Fibroblast of lung (primary cell): Measurements from ENCODE around the gene MYO1D. TPM values are rescaled to one million over a fixed set of nuclear protein-coding genes. Genes with fewer than 3 reads are reported as not detected.

Experiments
- DNase-seq, 2 donors: peaks; one replicate each; pipeline versions ENCODE4 v3.0.0 to v3.0.0-alpha.2; 2010; ENCODE audit warnings: low read depth in 2 of 2
- H2AFZ ChIP-seq: 2 replicates; pipeline ENCODE4 v1.5.1; 2012; ENCODE audit warnings: low read length, control low read depth, inconsistent platforms
- H3K27ac ChIP-seq: 2 replicates; pipeline ENCODE4 v1.5.1; 2011; ENCODE audit warnings: low read length, control low read depth; ENCODE audit not compliant: insufficient read depth
- H3K27me3 ChIP-seq: 2 replicates; pipeline ENCODE4 v1.5.1; 2011; ENCODE audit warnings: mild to moderate bottlenecking, low read length; ENCODE audit not compliant: control insufficient read depth, insufficient read depth
- H3K36me3 ChIP-seq: 2 replicates; pipeline ENCODE4 v1.5.1; 2011; ENCODE audit warnings: low read length; ENCODE audit not compliant: control insufficient read depth, insufficient read depth
- H3K4me1 ChIP-seq: 2 replicates; pipeline ENCODE4 v1.5.1; 2011; ENCODE audit warnings: low read length; ENCODE audit not compliant: control insufficient read depth, insufficient read depth; ENCODE audit errors: extremely low read depth
- H3K4me2 ChIP-seq: 2 replicates; pipeline ENCODE4 v1.5.1; 2011; ENCODE audit warnings: low read length, control low read depth; ENCODE audit not compliant: insufficient read depth; ENCODE audit errors: extremely low read depth
- H3K4me3 ChIP-seq, 4 experiments: fragments of 200-600 bp in 1 of 4; sonication (generic) in 1 of 4; replicated peaks in 1 of 4; 2 replicates each; pipeline ENCODE4 v1.5.1; 2011 to 2016; ENCODE audit warnings: low read length in 4 of 4, low read depth in 3 of 4, mild to moderate bottlenecking in 3 of 4, control low read depth in 2 of 4, inconsistent platforms in 1 of 4, mixed read lengths in 1 of 4; ENCODE audit not compliant: insufficient read depth in 1 of 4; ENCODE audit errors: control extremely low read depth in 1 of 4
- H3K79me2 ChIP-seq: 2 replicates; pipeline ENCODE4 v1.5.1; 2012; ENCODE audit warnings: mild to moderate bottlenecking, low read length, inconsistent platforms; ENCODE audit not compliant: control insufficient read depth, insufficient read depth
- H3K9ac ChIP-seq: 2 replicates; pipeline ENCODE4 v1.5.1; 2011; ENCODE audit warnings: mild to moderate bottlenecking, low read length, control low read depth; ENCODE audit not compliant: insufficient read depth
- H3K9me3 ChIP-seq: 2 replicates; pipeline ENCODE4 v1.5.1; 2012; ENCODE audit warnings: low read depth, low read length; ENCODE audit not compliant: control insufficient read depth, insufficient read depth
- H4K20me1 ChIP-seq: 2 replicates; pipeline ENCODE4 v1.5.1; 2011; ENCODE audit warnings: low read length; ENCODE audit not compliant: control insufficient read depth, insufficient read depth; ENCODE audit errors: extremely low read depth
- EZH2 ChIP-seq: IDR thresholded peaks from 2 replicates; pipeline ENCODE4 v1.5.1; 2012; ENCODE audit warnings: low read length, control low read depth, mild to moderate bottlenecking; ENCODE audit errors: missing control alignments
- polyA plus RNA-seq, 2 donors: library from polyadenylated mRNA; depleted of rRNA in 1 of 2; stranded (reverse) in 1 of 2; unstranded in 1 of 2; fragments of >200 nt; gene quantifications; 2 replicates each; pipeline ENCODE4 v1.2.1, GENCODE V29; 2011 to 2012; ENCODE audit warnings: missing spikeins in 1 of 2
- total RNA-seq: library from RNA; depleted of rRNA; stranded (reverse); fragments of >200 nt; gene quantifications from 2 replicates; pipeline ENCODE4 v1.2.1, GENCODE V29; 2014
- TF ChIP-seq, protein P1 (sequence below), 2 donors: IDR thresholded peaks in 1 of 2; conservative IDR thresholded peaks in 1 of 2; 1 replicate in 1 of 2; 2 replicates in 1 of 2; pipeline ENCODE4 v1.5.1; 2011 to 2012; ENCODE audit warnings: low read length in 2 of 2, control low read depth in 1 of 2, inconsistent platforms in 1 of 2, low read depth in 1 of 2, mild to moderate bottlenecking in 1 of 2

MYO1D gene
- total and polyA plus RNA-seq, 2 donors (not counting 1 experiment from before 2014, with no cell fraction given), result 35.0 to 46.6 TPM

DNA sequence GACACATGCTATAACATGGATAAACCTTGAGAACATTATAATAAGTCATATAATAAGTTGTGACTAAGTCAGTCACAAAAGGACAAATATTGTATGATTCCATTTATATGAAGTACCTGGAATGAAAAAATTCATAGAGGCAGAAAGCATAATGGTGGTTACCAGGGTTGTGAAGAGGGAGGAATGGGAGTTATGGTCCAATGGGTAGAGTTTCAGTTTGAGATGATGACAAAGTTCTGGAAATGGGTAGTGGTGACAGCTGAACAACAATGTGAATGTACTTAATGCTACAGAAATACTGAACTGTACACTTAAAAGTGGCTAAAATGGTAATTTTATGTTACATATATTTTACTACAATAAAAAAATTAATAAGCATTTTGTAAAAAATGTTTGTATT, 49.7 kb downstream of the MYO1D start:
- H3K79me2 ChIP-seq, result no peaks in the 10 kb centered on the region
- TF ChIP-seq, protein P1, sequence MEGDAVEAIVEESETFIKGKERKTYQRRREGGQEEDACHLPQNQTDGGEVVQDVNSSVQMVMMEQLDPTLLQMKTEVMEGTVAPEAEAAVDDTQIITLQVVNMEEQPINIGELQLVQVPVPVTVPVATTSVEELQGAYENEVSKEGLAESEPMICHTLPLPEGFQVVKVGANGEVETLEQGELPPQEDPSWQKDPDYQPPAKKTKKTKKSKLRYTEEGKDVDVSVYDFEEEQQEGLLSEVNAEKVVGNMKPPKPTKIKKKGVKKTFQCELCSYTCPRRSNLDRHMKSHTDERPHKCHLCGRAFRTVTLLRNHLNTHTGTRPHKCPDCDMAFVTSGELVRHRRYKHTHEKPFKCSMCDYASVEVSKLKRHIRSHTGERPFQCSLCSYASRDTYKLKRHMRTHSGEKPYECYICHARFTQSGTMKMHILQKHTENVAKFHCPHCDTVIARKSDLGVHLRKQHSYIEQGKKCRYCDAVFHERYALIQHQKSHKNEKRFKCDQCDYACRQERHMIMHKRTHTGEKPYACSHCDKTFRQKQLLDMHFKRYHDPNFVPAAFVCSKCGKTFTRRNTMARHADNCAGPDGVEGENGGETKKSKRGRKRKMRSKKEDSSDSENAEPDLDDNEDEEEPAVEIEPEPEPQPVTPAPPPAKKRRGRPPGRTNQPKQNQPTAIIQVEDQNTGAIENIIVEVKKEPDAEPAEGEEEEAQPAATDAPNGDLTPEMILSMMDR (conservative IDR thresholded peaks at IDR 0.05 in 1 of 2, IDR thresholded peaks at IDR 0.05 in 1 of 2; ENCODE audit: low read depth in 1 of 2, low read length in 2 of 2), result no peak
- no peak for TF ChIP-seq EZH2
- no peak overlapping the region for H3K4me3 ChIP-seq
- H4K20me1 ChIP-seq, result no peaks in the 10 kb centered on the region
- H3K9me3 ChIP-seq, result no peaks in the 10 kb centered on the region
- no peak overlapping the region for H3K9ac ChIP-seq
- H3K27me3 ChIP-seq, result no peaks in the 10 kb centered on the region
- no peaks in the 10 kb centered on the region for H3K4me1 ChIP-seq
- no peak overlapping the region for H3K4me2 ChIP-seq
- H3K27ac ChIP-seq, result no peak overlapping the region
- no peak overlapping the region for H2AFZ ChIP-seq
- no peaks in the 10 kb centered on the region for H3K36me3 ChIP-seq
- DNase-seq, result no peak

DNA sequence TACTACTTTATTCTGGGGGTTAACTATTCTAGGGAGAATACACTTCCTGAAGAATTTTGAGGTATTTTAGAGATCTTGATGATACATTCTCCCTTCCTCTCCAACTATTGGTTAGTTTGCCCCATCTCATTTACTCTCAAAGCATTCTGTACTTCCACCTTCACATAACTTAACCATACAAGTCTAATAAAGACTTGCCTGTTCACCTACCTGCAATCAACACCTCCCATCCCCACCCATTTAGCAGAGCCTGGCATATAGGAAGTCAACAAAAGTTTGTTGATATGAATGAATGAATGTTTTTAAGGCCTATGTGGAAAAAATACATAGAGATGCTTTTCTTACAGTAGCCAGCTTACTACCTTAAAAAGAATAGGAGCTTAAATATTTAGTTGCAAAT, 50.8 kb downstream of the MYO1D start:
- no peak overlapping the region for H3K4me2 ChIP-seq
- TF ChIP-seq, protein P1 (conservative IDR thresholded peaks at IDR 0.05 in 1 of 2, IDR thresholded peaks at IDR 0.05 in 1 of 2; ENCODE audit: low read depth in 1 of 2, low read length in 2 of 2), result no peak
- TF ChIP-seq EZH2, result no peak
- no peaks in the 10 kb centered on the region for H4K20me1 ChIP-seq
- no peaks in the 10 kb centered on the region for H3K36me3 ChIP-seq
- H3K27me3 ChIP-seq, result no peaks in the 10 kb centered on the region
- H3K9me3 ChIP-seq, result no peaks in the 10 kb centered on the region
- no peak overlapping the region for H2AFZ ChIP-seq
- no peaks in the 10 kb centered on the region for H3K79me2 ChIP-seq
- H3K27ac ChIP-seq, result no peak overlapping the region
- DNase-seq, result no peak
- no peak overlapping the region for H3K4me3 ChIP-seq
- H3K9ac ChIP-seq, result no peak overlapping the region
- no peaks in the 10 kb centered on the region for H3K4me1 ChIP-seq

DNA sequence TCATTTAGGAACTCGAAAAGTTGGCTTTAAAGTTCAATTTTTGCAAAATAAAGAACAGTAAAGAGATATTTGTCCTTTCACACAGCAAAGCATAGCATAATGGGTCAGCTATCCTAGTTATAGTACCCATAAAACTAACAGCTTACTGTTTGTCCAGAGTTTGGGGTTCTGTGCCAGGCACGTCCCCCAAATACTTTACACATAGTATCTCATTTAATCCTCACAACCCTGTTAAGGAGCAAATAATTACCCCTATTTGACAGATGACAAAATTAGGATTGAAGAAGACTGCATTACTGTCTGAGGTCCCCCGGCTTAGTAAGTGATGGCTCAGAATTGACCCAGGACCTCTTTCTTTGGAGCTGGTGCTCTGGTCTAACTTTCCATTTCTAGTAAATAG, 52.6 kb downstream of the MYO1D start:
- Histone ChIP-seq H3K9me3 (no peaks in the 10 kb centered on the region), H3K4me3 (no peak overlapping the region), H3K4me1 (no peaks in the 10 kb centered on the region), H4K20me1 (no peaks in the 10 kb centered on the region), H3K36me3 (no peaks in the 10 kb centered on the region), H3K4me2 (no peak overlapping the region), H3K27me3 (no peaks in the 10 kb centered on the region), H3K27ac (no peak overlapping the region), H2AFZ (no peak overlapping the region), H3K79me2 (no peaks in the 10 kb centered on the region), H3K9ac (no peak overlapping the region)
- no peak for TF ChIP-seq EZH2
- TF ChIP-seq, protein P1 (conservative IDR thresholded peaks at IDR 0.05 in 1 of 2, IDR thresholded peaks at IDR 0.05 in 1 of 2; ENCODE audit: low read depth in 1 of 2, low read length in 2 of 2), result no peak
- DNase-seq, result no peak
